ENCODE data around the gene ZNF608. TPM values are rescaled to one million over a fixed set of nuclear protein-coding genes. Genes with fewer than 3 reads are reported as not detected.
A peak's percentile ranks its signal among the peaks of the same experiment; 100 is the strongest.

Gene ZNF608
- total RNA-seq, 2 donors from 2014 or later = 138 to 140 TPM

DNA sequence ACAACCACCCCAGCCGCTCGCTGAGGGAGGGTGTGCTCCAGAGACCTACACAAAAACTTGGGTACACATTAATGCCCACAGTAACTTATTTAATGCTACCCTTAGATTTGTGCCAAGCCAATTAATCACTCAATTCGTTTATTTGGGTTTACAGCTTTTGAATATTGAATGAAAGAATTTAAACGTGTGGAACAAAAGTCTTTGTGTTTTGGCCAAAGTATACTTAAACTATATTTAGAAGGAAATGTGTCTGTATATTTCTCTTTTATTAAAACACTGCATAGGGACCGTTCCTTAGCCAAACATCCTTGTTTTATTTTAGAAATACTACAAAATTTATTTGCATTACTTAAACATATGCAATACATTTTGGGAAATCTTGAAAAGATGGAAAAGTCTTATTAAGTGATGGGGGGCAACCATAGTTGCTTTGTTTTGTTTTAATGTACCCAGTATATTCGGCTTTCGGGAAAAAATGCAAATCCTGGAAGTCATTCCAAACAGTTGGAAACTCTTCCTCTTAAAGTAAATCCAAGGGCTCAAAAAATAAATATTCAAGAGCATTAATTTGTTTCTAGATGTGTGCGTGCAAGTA lies 11.8 kb downstream of the ZNF608 start:
- peak overlapping the region; percentile 90 for H3K27ac ChIP-seq (ENCODE audit: low read depth, low read length)
- WGBS, 2 experiments (ENCODE audit: insufficient coverage in 1 of 2, insufficient read length in 1 of 2) = 74 to 92% methylated on average over 1 to 6 of the region's 8 CpGs

DNA sequence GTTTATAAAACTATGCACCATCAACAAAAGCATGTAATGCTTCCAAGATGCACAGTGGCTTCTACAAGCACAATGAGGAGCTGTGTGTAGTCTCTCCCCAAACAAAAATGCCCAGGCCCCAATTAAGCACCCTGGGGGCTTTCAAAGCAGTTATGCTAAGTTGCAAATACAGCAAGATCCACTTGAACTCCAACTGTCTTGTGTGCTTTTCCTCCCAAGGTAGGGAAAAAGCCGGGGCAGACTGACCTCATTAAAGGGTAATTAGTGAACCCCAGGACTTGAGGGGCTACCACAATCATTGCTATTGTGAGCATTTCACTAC lies 13.1 kb downstream of the ZNF608 start:
- H3K9me3 Mint-ChIP-seq = no peaks in the 10 kb centered on the region
- Histone ChIP-seq H3K27me3 (ENCODE audit: control insufficient read depth, insufficient read depth, low read length, poor library complexity, severe bottlenecking) (no peaks in the 10 kb centered on the region), H3K9ac (ENCODE audit: extremely low read depth, low read length, poor library complexity, severe bottlenecking) (no peak overlapping the region), H3K4me1 (ENCODE audit: control insufficient read depth, insufficient read depth, low read length) (peaks cover 50% of the 10 kb centered on the region), H3K4me3 (ENCODE audit: low read length) (peak overlapping the region; percentile 63), H3K36me3 (ENCODE audit: control insufficient read depth, insufficient read depth, low read length) (peaks cover 18% of the 10 kb centered on the region), H3K27ac (ENCODE audit: low read depth, low read length) (peak overlapping the region; percentile 82), H3K9me3 (ENCODE audit: control insufficient read depth, low read length) (no peaks in the 10 kb centered on the region)
- peak overlapping the region; percentile 84 for H3K27ac Mint-ChIP-seq
- DNase-seq = peak; percentile 42
- no peaks in the 10 kb centered on the region for H3K27me3 Mint-ChIP-seq (ENCODE audit: insufficient read depth)
- peaks cover 10% of the 10 kb centered on the region for H3K36me3 Mint-ChIP-seq (ENCODE audit: low read depth)
- no peak overlapping the region for H3K4me3 Mint-ChIP-seq
- TF ChIP-seq, protein P1, sequence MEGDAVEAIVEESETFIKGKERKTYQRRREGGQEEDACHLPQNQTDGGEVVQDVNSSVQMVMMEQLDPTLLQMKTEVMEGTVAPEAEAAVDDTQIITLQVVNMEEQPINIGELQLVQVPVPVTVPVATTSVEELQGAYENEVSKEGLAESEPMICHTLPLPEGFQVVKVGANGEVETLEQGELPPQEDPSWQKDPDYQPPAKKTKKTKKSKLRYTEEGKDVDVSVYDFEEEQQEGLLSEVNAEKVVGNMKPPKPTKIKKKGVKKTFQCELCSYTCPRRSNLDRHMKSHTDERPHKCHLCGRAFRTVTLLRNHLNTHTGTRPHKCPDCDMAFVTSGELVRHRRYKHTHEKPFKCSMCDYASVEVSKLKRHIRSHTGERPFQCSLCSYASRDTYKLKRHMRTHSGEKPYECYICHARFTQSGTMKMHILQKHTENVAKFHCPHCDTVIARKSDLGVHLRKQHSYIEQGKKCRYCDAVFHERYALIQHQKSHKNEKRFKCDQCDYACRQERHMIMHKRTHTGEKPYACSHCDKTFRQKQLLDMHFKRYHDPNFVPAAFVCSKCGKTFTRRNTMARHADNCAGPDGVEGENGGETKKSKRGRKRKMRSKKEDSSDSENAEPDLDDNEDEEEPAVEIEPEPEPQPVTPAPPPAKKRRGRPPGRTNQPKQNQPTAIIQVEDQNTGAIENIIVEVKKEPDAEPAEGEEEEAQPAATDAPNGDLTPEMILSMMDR (conservative IDR thresholded peaks at IDR 0.05) = no peak
- 22 to 33% methylated on average over 1 of the region's 1 CpG for WGBS, 2 experiments (ENCODE audit: insufficient coverage in 1 of 2, insufficient read length in 1 of 2)
- H3K4me1 Mint-ChIP-seq = peaks cover 83% of the 10 kb centered on the region

More for the DNA sequence above, 11.8 kb downstream of the ZNF608 start:
- Histone ChIP-seq H3K4me3 (ENCODE audit: low read length) (peak overlapping the region; percentile 63), H3K9me3 (ENCODE audit: control insufficient read depth, low read length) (no peaks in the 10 kb centered on the region), H3K9ac (ENCODE audit: extremely low read depth, low read length, poor library complexity, severe bottlenecking) (peak overlapping the region; percentile 2), H3K36me3 (ENCODE audit: control insufficient read depth, insufficient read depth, low read length) (peaks cover 15% of the 10 kb centered on the region), H3K4me1 (ENCODE audit: control insufficient read depth, insufficient read depth, low read length) (peaks cover 48% of the 10 kb centered on the region), H3K27me3 (ENCODE audit: control insufficient read depth, insufficient read depth, low read length, poor library complexity, severe bottlenecking) (no peaks in the 10 kb centered on the region)
- H3K27me3 Mint-ChIP-seq (ENCODE audit: insufficient read depth) = no peaks in the 10 kb centered on the region
- TF ChIP-seq, protein P1 (conservative IDR thresholded peaks at IDR 0.05) = no peak
- no peak for DNase-seq
- peaks cover 3% of the 10 kb centered on the region for H3K36me3 Mint-ChIP-seq (ENCODE audit: low read depth)
- peaks cover 86% of the 10 kb centered on the region for H3K4me1 Mint-ChIP-seq
- H3K4me3 Mint-ChIP-seq = no peak overlapping the region
- peak overlapping the region; percentile 74 for H3K27ac Mint-ChIP-seq
- no peaks in the 10 kb centered on the region for H3K9me3 Mint-ChIP-seq

DNA sequence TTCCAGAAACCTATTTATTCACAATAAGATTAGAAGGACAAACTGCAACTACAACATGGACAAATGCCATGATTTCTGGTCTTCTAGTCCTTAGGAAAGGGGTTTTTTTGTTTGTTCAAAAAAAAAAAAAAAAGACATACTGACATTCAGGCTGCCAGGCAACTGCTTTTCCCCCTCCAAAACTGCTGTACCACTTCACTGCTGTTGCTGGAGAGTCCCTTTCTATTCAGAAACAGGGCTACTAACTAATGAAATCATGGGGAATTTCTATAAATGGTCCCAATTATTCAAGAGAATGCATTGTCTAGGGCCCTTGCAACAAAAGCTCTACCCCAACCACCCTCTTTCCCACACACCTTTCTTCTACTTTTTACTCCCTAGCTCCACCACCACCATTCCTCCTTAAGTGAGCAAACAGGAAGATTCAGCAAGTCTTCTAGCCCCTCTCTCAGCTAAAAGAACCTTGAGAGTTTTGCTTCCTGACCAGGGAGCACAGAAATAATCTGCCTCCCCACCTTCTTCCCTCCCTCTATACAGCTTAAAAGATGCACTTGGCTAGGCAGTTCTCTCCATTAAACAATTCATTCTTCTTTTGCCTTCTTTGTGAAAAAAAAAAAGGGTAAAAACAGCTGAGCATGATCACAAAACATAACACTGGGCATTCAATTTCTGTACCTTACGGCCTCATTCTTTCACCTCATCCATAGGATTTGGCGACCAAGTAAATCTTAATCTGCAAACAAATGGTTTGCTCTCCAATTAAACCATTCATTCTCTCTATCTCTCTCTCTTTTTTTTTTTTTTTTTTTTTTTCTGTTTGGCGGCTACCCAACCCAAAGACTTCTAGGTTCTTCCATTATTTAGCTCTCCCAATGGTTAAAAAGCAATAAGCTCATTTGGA lies 13.8 kb downstream of the ZNF608 start:
- H3K27me3 ChIP-seq (ENCODE audit: control insufficient read depth, insufficient read depth, low read length, poor library complexity, severe bottlenecking) = no peaks in the 10 kb centered on the region
- Mint-ChIP-seq H3K27me3 (ENCODE audit: insufficient read depth) (no peaks in the 10 kb centered on the region), H3K4me1 (peaks cover 80% of the 10 kb centered on the region), H3K36me3 (ENCODE audit: low read depth) (peaks cover 10% of the 10 kb centered on the region), H3K9me3 (no peaks in the 10 kb centered on the region), H3K4me3 (no peak overlapping the region), H3K27ac (peak overlapping the region; percentile 88)
- peak overlapping the region; percentile 63 for H3K4me3 ChIP-seq (ENCODE audit: low read length)
- H3K36me3 ChIP-seq (ENCODE audit: control insufficient read depth, insufficient read depth, low read length) = peaks cover 23% of the 10 kb centered on the region
- H3K9ac ChIP-seq (ENCODE audit: extremely low read depth, low read length, poor library complexity, severe bottlenecking) = no peak overlapping the region
- 42 to 46% methylated on average over 2 to 3 of the region's 3 CpGs for WGBS, 2 experiments (ENCODE audit: insufficient coverage in 1 of 2, insufficient read length in 1 of 2)
- H3K4me1 ChIP-seq (ENCODE audit: control insufficient read depth, insufficient read depth, low read length) = peaks cover 45% of the 10 kb centered on the region
- peak; percentile 34 for DNase-seq
- TF ChIP-seq, protein P1 (conservative IDR thresholded peaks at IDR 0.05) = no peak
- no peaks in the 10 kb centered on the region for H3K9me3 ChIP-seq (ENCODE audit: control insufficient read depth, low read length)
- peak overlapping the region; percentile 82 for H3K27ac ChIP-seq (ENCODE audit: low read depth, low read length)
